A549 (cell line): ENCODE measurements around the gene ST6GALNAC5. TPM values are rescaled to one million over a fixed set of nuclear protein-coding genes. Genes with fewer than 3 reads are reported as not detected.

Source experiments
- ATAC-seq, 2 experiments: fragments of 200-7000 bp in 1 of 2; fragments of >200 bp in 1 of 2; cut with Nextera tagmentation in 1 of 2; cut with Tn5 transposase in 1 of 2; 3 replicates each; pipeline versions ENCODE4 v1.8.0 to v1.9.1; 2018 to 2020; ENCODE audit warnings: mild to moderate bottlenecking in 1 of 2, moderate library complexity in 1 of 2
- CTCF ChIA-PET: fragments of 300-600 bp; sonication (Branson Sonifier 250); formaldehyde crosslinking; extraction: SDS; loops from one replicate; lab custom pipeline; 2021; ENCODE audit warnings: antibody characterized with exemption, inconsistent platforms; lab: Yijun Ruan, JAX
- POLR2A ChIA-PET: fragments of 350-600 bp; formaldehyde crosslinking; extraction: SDS; loops from one replicate; lab custom pipeline; 2021; ENCODE audit warnings: antibody characterized with exemption, inconsistent platforms; lab: Yijun Ruan, JAX
- DNase-seq, 2 experiments: peaks; one replicate each; pipeline versions ENCODE4 v3.0.0 to v3.0.0-alpha.2; 2011 to 2016; ENCODE audit warnings: low read depth in 1 of 2, low spot score in 1 of 2
- FAIRE-seq: peaks from 2 replicates; lab custom pipeline; 2011; peaks lifted over from hg19 to GRCh38; lab: Jason Lieb, UNC
- H3K27ac ChIP-seq, 2 experiments: fragments of >200 bp; sonication (Bioruptor Twin); formaldehyde crosslinking; 3 replicates each; pipeline ENCODE4 v1.5.1; 2016 to 2017
- H3K4me1 ChIP-seq: fragments of >200 bp; sonication (Bioruptor Twin); formaldehyde crosslinking; 3 replicates; pipeline ENCODE4 v1.6.1; 2016
- H3K4me2 ChIP-seq: fragments of >200 bp; sonication (Bioruptor Twin); formaldehyde crosslinking; 3 replicates; pipeline ENCODE4 v1.6.1; 2016
- H3K4me3 ChIP-seq: fragments of >200 bp; sonication (Bioruptor Twin); formaldehyde crosslinking; 3 replicates; pipeline ENCODE4 v1.5.1; 2016
- H3K9me3 ChIP-seq: fragments of >200 bp; sonication (Bioruptor Twin); formaldehyde crosslinking; 3 replicates; pipeline ENCODE4 v1.6.1; 2016
- BHLHE40 ChIP-seq: IDR thresholded peaks from 2 replicates; pipeline ENCODE4 v1.6.1; 2012; ENCODE audit warnings: low read depth, low read length, inconsistent platforms
- CBX2 ChIP-seq: fragments of 200-600 bp; sonication (generic); IDR thresholded peaks from 2 replicates; pipeline ENCODE4 v1.6.1; 2016; ENCODE audit warnings: low read depth, mild to moderate bottlenecking, borderline replicate concordance
- CEBPB ChIP-seq, 2 experiments: fragments of >200 bp in 1 of 2; sonication (Bioruptor Twin) in 1 of 2; formaldehyde crosslinking in 1 of 2; IDR thresholded peaks; 2 replicates each; pipeline ENCODE4 v1.6.1; 2012 to 2016
- CHD4 ChIP-seq: fragments of 200-600 bp; sonication (generic); IDR thresholded peaks from 2 replicates; pipeline ENCODE4 v1.6.1; 2016; ENCODE audit warnings: antibody characterized with exemption, mild to moderate bottlenecking, borderline replicate concordance
- CTCF ChIP-seq: fragments of >200 bp; sonication (Bioruptor Twin); formaldehyde crosslinking; IDR thresholded peaks from 3 replicates; pipeline ENCODE4 v1.5.1; 2016
- E2F6 ChIP-seq: IDR thresholded peaks from 2 replicates; pipeline ENCODE4 v1.6.1; 2012; ENCODE audit warnings: low read depth, borderline replicate concordance
- EHF ChIP-seq: fragments of 250-450 bp; sonication (Bioruptor Pico); IDR thresholded peaks from 2 replicates; pipeline ENCODE4 v1.5.0; 2020; ENCODE audit warnings: mild to moderate bottlenecking
- EHMT2 ChIP-seq: fragments of 200-600 bp; sonication (generic); IDR thresholded peaks from 2 replicates; pipeline ENCODE4 v1.6.1; 2016; ENCODE audit warnings: antibody characterized with exemption, low read depth, mild to moderate bottlenecking, moderate library complexity
- EP300 ChIP-seq, 2 experiments: fragments of >200 bp; sonication (Bioruptor Twin); formaldehyde crosslinking; IDR thresholded peaks; 2 replicates in 1 of 2; 3 replicates in 1 of 2; pipeline ENCODE4 v1.6.1; 2016 to 2017
- FOXS1 ChIP-seq: fragments of 250-450 bp; sonication (Bioruptor Pico); IDR thresholded peaks from 2 replicates; pipeline ENCODE4 v1.5.0; 2020; ENCODE audit warnings: mild to moderate bottlenecking, moderate library complexity
- HDAC2 ChIP-seq: fragments of 200-600 bp; sonication (generic); IDR thresholded peaks from 2 replicates; pipeline ENCODE4 v1.6.1; 2016
- HES2 ChIP-seq: fragments of >200 bp; sonication (Bioruptor Twin); formaldehyde crosslinking; IDR thresholded peaks from 2 replicates; pipeline ENCODE4 v1.6.1; 2016
- HEYL ChIP-seq: fragments of 250-450 bp; sonication (Bioruptor Pico); IDR thresholded peaks from 2 replicates; pipeline ENCODE4 v1.8.0; 2021; ENCODE audit warnings: mild to moderate bottlenecking, moderate library complexity
- HOXB5 ChIP-seq: fragments of 250-450 bp; sonication (Bioruptor Pico); IDR thresholded peaks from 2 replicates; pipeline ENCODE4 v1.5.0; 2020; ENCODE audit warnings: mild to moderate bottlenecking, moderate library complexity
- JUN ChIP-seq, 2 experiments: fragments of >200 bp; sonication (Bioruptor Twin); formaldehyde crosslinking; IDR thresholded peaks; 2 replicates in 1 of 2; 3 replicates in 1 of 2; pipeline ENCODE4 v1.6.1; 2016 to 2017
- KDM1A ChIP-seq: fragments of 200-600 bp; sonication (generic); IDR thresholded peaks from 2 replicates; pipeline ENCODE4 v1.6.1; 2016; ENCODE audit warnings: low read depth, mild to moderate bottlenecking
- KDM5A ChIP-seq: fragments of 200-600 bp; sonication (generic); IDR thresholded peaks from 2 replicates; pipeline ENCODE4 v1.6.1; 2016; ENCODE audit warnings: antibody characterized with exemption, mild to moderate bottlenecking
- MAX ChIP-seq: IDR thresholded peaks from 2 replicates; pipeline ENCODE4 v1.6.1; 2012
- MAZ ChIP-seq: fragments of 150-350 bp; IDR thresholded peaks from 2 replicates; pipeline ENCODE4 v1.6.1; 2014; ENCODE audit warnings: antibody characterized with exemption, low read depth, low read length, borderline replicate concordance
- NFE2L2 ChIP-seq: fragments of 150-350 bp; conservative IDR thresholded peaks from 2 replicates; pipeline ENCODE4 v1.6.1; 2014; ENCODE audit warnings: low read length
- NPAS2 ChIP-seq: fragments of 250-450 bp; sonication (Bioruptor Pico); IDR thresholded peaks from 2 replicates; pipeline ENCODE4 v1.8.0; 2022; ENCODE audit warnings: mild to moderate bottlenecking, moderate library complexity, borderline replicate concordance
- NR3C1 ChIP-seq: fragments of >200 bp; sonication (Bioruptor Twin); formaldehyde crosslinking; IDR thresholded peaks from 3 replicates; pipeline ENCODE4 v1.6.1; 2017
- PHF8 ChIP-seq: fragments of 200-600 bp; sonication (generic); IDR thresholded peaks from 2 replicates; pipeline ENCODE4 v1.6.1; 2016; ENCODE audit warnings: low read depth, mild to moderate bottlenecking, antibody characterized with exemption, moderate library complexity, borderline replicate concordance
- POLR2A ChIP-seq: IDR thresholded peaks from 2 replicates; pipeline ENCODE4 v1.6.1; 2012; ENCODE audit warnings: mild to moderate bottlenecking, low read length
- POLR2AphosphoS2 ChIP-seq: conservative IDR thresholded peaks from 2 replicates; pipeline ENCODE4 v1.6.1; 2012; ENCODE audit warnings: low read length, improper control_type of control experiment, inconsistent platforms
- RAD21 ChIP-seq, 2 experiments: fragments of >200 bp in 1 of 2; sonication (Bioruptor Twin) in 1 of 2; formaldehyde crosslinking in 1 of 2; IDR thresholded peaks in 1 of 2; conservative IDR thresholded peaks in 1 of 2; 2 replicates in 1 of 2; 3 replicates in 1 of 2; pipeline ENCODE4 v1.6.1; 2012 to 2018; ENCODE audit warnings: inconsistent platforms in 1 of 2
- RCOR1 ChIP-seq: fragments of 150-350 bp; IDR thresholded peaks from 2 replicates; pipeline ENCODE4 v1.6.1; 2014; ENCODE audit warnings: antibody characterized with exemption, low read length, low read depth
- RNF2 ChIP-seq: fragments of 200-600 bp; sonication (generic); IDR thresholded peaks from 2 replicates; pipeline ENCODE4 v1.6.1; 2016; ENCODE audit warnings: low read depth, mild to moderate bottlenecking, antibody characterized with exemption, moderate library complexity, borderline replicate concordance
- ZC3H11A ChIP-seq: fragments of 450-650 bp; IDR thresholded peaks from 2 replicates; pipeline ENCODE4 v1.6.1; 2014; ENCODE audit warnings: antibody characterized with exemption, mild to moderate bottlenecking
- ZNF302 ChIP-seq: fragments of 250-450 bp; sonication (Bioruptor Pico); IDR thresholded peaks from 2 replicates; pipeline ENCODE4 v1.9.0; 2021; ENCODE audit warnings: inconsistent platforms, mild to moderate bottlenecking, moderate library complexity
- WGBS: methylation state at CpG from one replicate; pipeline ENCODE4 v1.1.6; 2017; ENCODE audit errors: missing lambda C conversion rate; 5-methylcytosine and 5-hydroxymethylcytosine counted together
- polyA plus RNA-seq, 4 experiments: library from polyadenylated mRNA; depleted of rRNA in 3 of 4; stranded (reverse); fragments of >200 nt; fragmentation: RNase III in 1 of 4; extraction: RNeasy Plus Mini Kit Qiagen cat#74134 plus additional on column Dnase treatment in 1 of 4; gene quantifications; 2 replicates in 3 of 4; 3 replicates in 1 of 4; pipeline ENCODE4 v1.2.3, GENCODE V29; 2011 to 2017
- TF ChIP-seq, protein P1 (sequence below): IDR thresholded peaks from 2 replicates; pipeline ENCODE4 v1.6.1; 2012

ST6GALNAC5 gene
- polyA plus RNA-seq, 2 of the 4 experiments (the other 2 are of a cell fraction): not detected

DNA sequence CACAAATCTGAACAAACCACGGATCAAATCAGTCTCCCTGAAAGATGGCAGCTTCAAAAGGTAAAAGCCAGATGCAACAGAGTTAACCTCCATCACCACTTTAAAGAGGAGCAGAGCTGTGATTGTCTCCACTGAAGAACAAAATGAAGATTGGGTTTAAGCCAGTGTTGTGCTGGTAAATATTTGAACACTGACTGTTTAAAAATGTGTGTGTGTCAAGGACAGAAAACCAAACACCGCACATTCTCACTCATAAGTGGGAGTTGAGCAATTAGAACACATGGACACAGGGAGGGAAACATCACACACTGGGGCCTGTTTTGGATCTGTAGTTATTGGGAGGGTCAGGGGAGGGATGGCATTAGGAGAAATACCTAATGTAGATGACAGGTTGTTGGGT is 83.9 kb downstream of the ST6GALNAC5 start:
- ATAC-seq (no peak), DNase-seq (no peak), FAIRE-seq (no peak)
- H3K4me2 ChIP-seq: no peak overlapping the region
- no peak overlapping the region for H3K27ac ChIP-seq
- ChIA-PET CTCF (no interaction called here), POLR2A (no interaction called here)
- TF ChIP-seq EHMT2: no peak
- TF ChIP-seq MAX: no peak
- no peak for TF ChIP-seq EP300 (IDR thresholded peaks at IDR 0.05)
- TF ChIP-seq JUN (IDR thresholded peaks at IDR 0.05): no peak
- no peak for TF ChIP-seq NPAS2 (CRISPR knock-in tag)
- TF ChIP-seq KDM1A: no peak
- no peaks in the 10 kb centered on the region for H3K4me1 ChIP-seq
- no peak overlapping the region for H3K4me3 ChIP-seq
- 4% methylated on average over 2 of the region's 2 CpGs for WGBS
- H3K9me3 ChIP-seq: no peaks in the 10 kb centered on the region

GRCh38 chr1:76955652-76956051 is 88.4 kb downstream of the ST6GALNAC5 start:
- no peak for FAIRE-seq
- Histone ChIP-seq H3K4me2 (no peak overlapping the region), H3K9me3 (no peaks in the 10 kb centered on the region), H3K4me1 (no peaks in the 10 kb centered on the region)
- CTCF ChIA-PET: no interaction called here
- no peak for ATAC-seq
- TF ChIP-seq KDM5A: no peak
- no peak for TF ChIP-seq POLR2AphosphoS2
- no peak for TF ChIP-seq MAZ
- TF ChIP-seq RCOR1: no peak
- no peak for TF ChIP-seq ZC3H11A
- TF ChIP-seq HOXB5: no peak
- no peak for TF ChIP-seq PHF8
- TF ChIP-seq ZNF302 (CRISPR knock-in tag): no peak
- TF ChIP-seq NR3C1: no peak
- no peak for TF ChIP-seq CTCF
- TF ChIP-seq JUN (IDR thresholded peaks at IDR 0.05): no peak
- no peak for TF ChIP-seq KDM1A
- no peak for TF ChIP-seq CBX2
- no peak for TF ChIP-seq HDAC2
- no peak for TF ChIP-seq EHF (CRISPR knock-in tag)
- TF ChIP-seq HES2: no peak
- TF ChIP-seq, all 56 proteins: peak for 0
- DNase-seq: no peak
- POLR2A ChIA-PET: no interaction called here
- Histone ChIP-seq H3K27ac (no peak overlapping the region), H3K4me3 (no peak overlapping the region)

DNA sequence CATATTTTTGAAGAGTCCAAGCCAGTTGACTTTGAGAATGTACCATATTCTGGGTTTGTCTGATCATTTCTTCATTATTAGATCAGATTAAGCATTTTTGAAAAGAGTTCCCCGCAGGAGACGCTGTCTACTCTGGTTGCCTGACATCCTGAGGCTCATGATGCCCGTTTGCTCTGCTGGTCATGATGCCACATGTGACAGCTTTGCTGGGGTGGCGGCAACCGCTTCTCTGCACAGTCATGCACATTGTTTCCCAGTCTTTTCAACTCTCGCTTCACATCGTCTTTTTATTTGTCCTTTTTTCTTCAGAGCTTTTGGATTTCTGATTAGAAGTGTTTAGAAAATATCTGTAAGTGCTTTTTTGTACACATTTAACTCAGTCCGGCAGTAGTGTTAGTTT is 90.7 kb downstream of the ST6GALNAC5 start:
- ChIA-PET CTCF (no interaction called here), POLR2A (no interaction called here)
- no peaks in the 10 kb centered on the region for H3K4me1 ChIP-seq
- H3K9me3 ChIP-seq: no peaks in the 10 kb centered on the region
- no peak overlapping the region for H3K27ac ChIP-seq
- no peak overlapping the region for H3K4me3 ChIP-seq
- FAIRE-seq (no peak), ATAC-seq (no peak), DNase-seq (no peak)
- H3K4me2 ChIP-seq: no peak overlapping the region
- 65% methylated on average over 8 of the region's 8 CpGs for WGBS
- no peak for TF ChIP-seq JUN (IDR thresholded peaks at IDR 0.05)
- no peak for TF ChIP-seq HEYL (CRISPR knock-in tag)
- no peak for TF ChIP-seq RNF2
- no peak for TF ChIP-seq RAD21 (conservative IDR thresholded peaks at IDR 0.05 in 1 of 2, IDR thresholded peaks at IDR 0.05 in 1 of 2)
- no peak for TF ChIP-seq CHD4
- TF ChIP-seq ZC3H11A: no peak
- TF ChIP-seq, protein P1, sequence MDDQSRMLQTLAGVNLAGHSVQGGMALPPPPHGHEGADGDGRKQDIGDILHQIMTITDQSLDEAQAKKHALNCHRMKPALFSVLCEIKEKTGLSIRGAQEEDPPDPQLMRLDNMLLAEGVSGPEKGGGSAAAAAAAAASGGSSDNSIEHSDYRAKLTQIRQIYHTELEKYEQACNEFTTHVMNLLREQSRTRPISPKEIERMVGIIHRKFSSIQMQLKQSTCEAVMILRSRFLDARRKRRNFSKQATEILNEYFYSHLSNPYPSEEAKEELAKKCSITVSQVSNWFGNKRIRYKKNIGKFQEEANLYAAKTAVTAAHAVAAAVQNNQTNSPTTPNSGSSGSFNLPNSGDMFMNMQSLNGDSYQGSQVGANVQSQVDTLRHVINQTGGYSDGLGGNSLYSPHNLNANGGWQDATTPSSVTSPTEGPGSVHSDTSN: no peak
- TF ChIP-seq EP300 (IDR thresholded peaks at IDR 0.05): no peak
- no peak for TF ChIP-seq POLR2A
- no peak for TF ChIP-seq NFE2L2
- TF ChIP-seq E2F6: no peak
- no peak for TF ChIP-seq FOXS1 (CRISPR knock-in tag)
- TF ChIP-seq BHLHE40: no peak
- no peak for TF ChIP-seq CEBPB (IDR thresholded peaks at IDR 0.05)
- TF ChIP-seq CTCF: no peak
- TF ChIP-seq ZNF302 (CRISPR knock-in tag): no peak
